ENCODE results near the gene IRF8.

DNA sequence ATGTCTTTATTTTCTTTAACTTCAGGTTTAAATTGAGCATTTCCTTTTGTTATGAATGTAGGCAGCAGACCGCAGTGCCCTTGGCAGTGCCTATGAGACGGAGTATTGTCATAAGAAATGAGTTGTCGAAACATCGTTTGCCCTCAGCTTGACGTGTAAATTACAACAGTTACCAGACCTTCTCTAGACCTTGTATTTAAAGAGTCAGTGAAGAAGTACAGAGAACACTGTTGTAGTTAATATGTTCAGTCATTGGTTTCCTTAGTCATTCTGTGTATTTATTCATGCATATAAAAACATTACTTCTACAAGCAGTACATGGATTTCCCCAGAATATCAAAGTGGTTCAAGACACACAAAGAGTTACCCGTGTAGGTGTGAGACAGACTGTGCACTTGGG is 19.0 kb downstream of the IRF8 start:
- no peak for TF ChIP-seq EZH2phosphoT487 (IDR thresholded peaks at IDR 0.05; ENCODE audit: low read depth)
- TF ChIP-seq, protein P1, sequence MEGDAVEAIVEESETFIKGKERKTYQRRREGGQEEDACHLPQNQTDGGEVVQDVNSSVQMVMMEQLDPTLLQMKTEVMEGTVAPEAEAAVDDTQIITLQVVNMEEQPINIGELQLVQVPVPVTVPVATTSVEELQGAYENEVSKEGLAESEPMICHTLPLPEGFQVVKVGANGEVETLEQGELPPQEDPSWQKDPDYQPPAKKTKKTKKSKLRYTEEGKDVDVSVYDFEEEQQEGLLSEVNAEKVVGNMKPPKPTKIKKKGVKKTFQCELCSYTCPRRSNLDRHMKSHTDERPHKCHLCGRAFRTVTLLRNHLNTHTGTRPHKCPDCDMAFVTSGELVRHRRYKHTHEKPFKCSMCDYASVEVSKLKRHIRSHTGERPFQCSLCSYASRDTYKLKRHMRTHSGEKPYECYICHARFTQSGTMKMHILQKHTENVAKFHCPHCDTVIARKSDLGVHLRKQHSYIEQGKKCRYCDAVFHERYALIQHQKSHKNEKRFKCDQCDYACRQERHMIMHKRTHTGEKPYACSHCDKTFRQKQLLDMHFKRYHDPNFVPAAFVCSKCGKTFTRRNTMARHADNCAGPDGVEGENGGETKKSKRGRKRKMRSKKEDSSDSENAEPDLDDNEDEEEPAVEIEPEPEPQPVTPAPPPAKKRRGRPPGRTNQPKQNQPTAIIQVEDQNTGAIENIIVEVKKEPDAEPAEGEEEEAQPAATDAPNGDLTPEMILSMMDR (IDR thresholded peaks at IDR 0.05; ENCODE audit: low read depth, low read length), result no peak

Data from OCI-LY3 (cell line).